Smooth muscle cell (in vitro differentiated cells): ENCODE data around the gene UVSSA. TPM values are rescaled to one million over a fixed set of nuclear protein-coding genes. Genes with fewer than 3 reads are reported as not detected.
A peak's percentile ranks its signal among the peaks of the same experiment; 100 is the strongest.
"Not testable (repeated sequence)": the region's sequence is repeated elsewhere in the genome, so short reads cannot be mapped to it uniquely, and the experiment has no call there.

ENCODE experiments used
- DNase-seq: peaks from one replicate; lab custom pipeline; 2025; ENCODE audit not compliant: unreplicated experiment; lab: John Stamatoyannopoulos, UW
- H2AFZ ChIP-seq: fragments of 200-600 bp; sonication (generic); 2 replicates; pipeline ENCODE4 v1.6.0; 2016; ENCODE audit warnings: antibody characterized with exemption, low read depth, mild to moderate bottlenecking
- H3F3A ChIP-seq: fragments of 200-600 bp; sonication (generic); 2 replicates; pipeline ENCODE4 v1.6.0; 2017; ENCODE audit warnings: antibody characterized with exemption, low read depth
- H3K27ac ChIP-seq: fragments of 200-600 bp; sonication (generic); 2 replicates; pipeline ENCODE4 v1.5.1; 2016; ENCODE audit warnings: low read depth, mild to moderate bottlenecking
- H3K27me3 ChIP-seq: fragments of 200-600 bp; sonication (generic); 2 replicates; pipeline ENCODE4 v1.6.1; 2016; ENCODE audit warnings: low read depth, mild to moderate bottlenecking
- H3K36me3 ChIP-seq: fragments of 200-600 bp; sonication (generic); 2 replicates; pipeline ENCODE4 v1.5.1; 2016; ENCODE audit warnings: low read depth
- H3K4me1 ChIP-seq: fragments of 200-600 bp; sonication (generic); 2 replicates; pipeline ENCODE4 v1.5.1; 2016; ENCODE audit warnings: low read depth
- H3K4me2 ChIP-seq: fragments of 200-600 bp; sonication (generic); 2 replicates; pipeline ENCODE4 v1.6.0; 2016; ENCODE audit warnings: mild to moderate bottlenecking
- H3K4me3 ChIP-seq: fragments of 200-600 bp; sonication (generic); 2 replicates; pipeline ENCODE4 v1.5.1; 2016; ENCODE audit warnings: mild to moderate bottlenecking
- H3K79me2 ChIP-seq: fragments of 200-600 bp; sonication (generic); 2 replicates; pipeline ENCODE4 v1.6.0; 2016; ENCODE audit warnings: low read depth, mild to moderate bottlenecking
- H3K9ac ChIP-seq: fragments of 200-600 bp; sonication (generic); 2 replicates; pipeline ENCODE4 v1.6.0; 2016; ENCODE audit warnings: low read depth
- H3K9me3 ChIP-seq: fragments of 200-600 bp; sonication (generic); replicated peaks from 2 replicates; pipeline ENCODE4 v1.5.1; 2016; ENCODE audit warnings: low read depth
- H4K20me1 ChIP-seq: fragments of 200-600 bp; sonication (generic); 2 replicates; pipeline ENCODE4 v1.6.0; 2016; ENCODE audit warnings: low read depth
- WGBS: methylation state at CpG from one replicate; pipeline ENCODE4 v1.1.7; 2016; ENCODE audit warnings: low lambda C conversion rate; 5-methylcytosine and 5-hydroxymethylcytosine counted together
- polyA plus RNA-seq: library from polyadenylated mRNA; unstranded; fragments of >200 nt; fragmentation: Nextera tagmentation; extraction: Ambion mirVana; gene quantifications from 2 replicates; pipeline ENCODE4 v1.2.1, GENCODE V29; 2016
- total RNA-seq: library from RNA; depleted of rRNA; stranded (reverse); fragments of >200 nt; gene quantifications from 2 replicates; pipeline ENCODE4 v1.2.3, GENCODE V29; 2014
- TF ChIP-seq, protein P1 (sequence below): fragments of 200-600 bp; sonication (generic); IDR thresholded peaks from 2 replicates; pipeline ENCODE4 v1.5.1; 2017; ENCODE audit warnings: borderline replicate concordance, mild to moderate bottlenecking, antibody characterized with exemption; ENCODE audit not compliant: insufficient read depth, poor library complexity, severe bottlenecking

The UVSSA gene
- total and polyA plus RNA-seq, 2 experiments from 2014 or later, result 9.0 to 13.0 TPM

- Histone ChIP-seq H3K4me1 (no peaks in the 10 kb centered on the region), H2AFZ (no peak overlapping the region), H3K27me3 (no peaks in the 10 kb centered on the region), H3K27ac (peak overlapping the region; percentile 62), H3K9me3 (no peaks in the 10 kb centered on the region), H3K4me3 (no peak overlapping the region), H3K9ac (peak overlapping the region; percentile 9), H4K20me1 (peaks cover 61% of the 10 kb centered on the region), H3K4me2 (no peak overlapping the region), H3K36me3 (no peaks in the 10 kb centered on the region), H3F3A (peaks cover 9% of the 10 kb centered on the region), H3K79me2 (no peaks in the 10 kb centered on the region)
- TF ChIP-seq, protein P1, sequence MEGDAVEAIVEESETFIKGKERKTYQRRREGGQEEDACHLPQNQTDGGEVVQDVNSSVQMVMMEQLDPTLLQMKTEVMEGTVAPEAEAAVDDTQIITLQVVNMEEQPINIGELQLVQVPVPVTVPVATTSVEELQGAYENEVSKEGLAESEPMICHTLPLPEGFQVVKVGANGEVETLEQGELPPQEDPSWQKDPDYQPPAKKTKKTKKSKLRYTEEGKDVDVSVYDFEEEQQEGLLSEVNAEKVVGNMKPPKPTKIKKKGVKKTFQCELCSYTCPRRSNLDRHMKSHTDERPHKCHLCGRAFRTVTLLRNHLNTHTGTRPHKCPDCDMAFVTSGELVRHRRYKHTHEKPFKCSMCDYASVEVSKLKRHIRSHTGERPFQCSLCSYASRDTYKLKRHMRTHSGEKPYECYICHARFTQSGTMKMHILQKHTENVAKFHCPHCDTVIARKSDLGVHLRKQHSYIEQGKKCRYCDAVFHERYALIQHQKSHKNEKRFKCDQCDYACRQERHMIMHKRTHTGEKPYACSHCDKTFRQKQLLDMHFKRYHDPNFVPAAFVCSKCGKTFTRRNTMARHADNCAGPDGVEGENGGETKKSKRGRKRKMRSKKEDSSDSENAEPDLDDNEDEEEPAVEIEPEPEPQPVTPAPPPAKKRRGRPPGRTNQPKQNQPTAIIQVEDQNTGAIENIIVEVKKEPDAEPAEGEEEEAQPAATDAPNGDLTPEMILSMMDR, result no peak
- no peak for DNase-seq
- 97% methylated on average over 8 of the region's 8 CpGs for WGBS
Measured at GRCh38 chr4:1323280-1323634, 23.8 kb upstream of the UVSSA start.

DNA sequence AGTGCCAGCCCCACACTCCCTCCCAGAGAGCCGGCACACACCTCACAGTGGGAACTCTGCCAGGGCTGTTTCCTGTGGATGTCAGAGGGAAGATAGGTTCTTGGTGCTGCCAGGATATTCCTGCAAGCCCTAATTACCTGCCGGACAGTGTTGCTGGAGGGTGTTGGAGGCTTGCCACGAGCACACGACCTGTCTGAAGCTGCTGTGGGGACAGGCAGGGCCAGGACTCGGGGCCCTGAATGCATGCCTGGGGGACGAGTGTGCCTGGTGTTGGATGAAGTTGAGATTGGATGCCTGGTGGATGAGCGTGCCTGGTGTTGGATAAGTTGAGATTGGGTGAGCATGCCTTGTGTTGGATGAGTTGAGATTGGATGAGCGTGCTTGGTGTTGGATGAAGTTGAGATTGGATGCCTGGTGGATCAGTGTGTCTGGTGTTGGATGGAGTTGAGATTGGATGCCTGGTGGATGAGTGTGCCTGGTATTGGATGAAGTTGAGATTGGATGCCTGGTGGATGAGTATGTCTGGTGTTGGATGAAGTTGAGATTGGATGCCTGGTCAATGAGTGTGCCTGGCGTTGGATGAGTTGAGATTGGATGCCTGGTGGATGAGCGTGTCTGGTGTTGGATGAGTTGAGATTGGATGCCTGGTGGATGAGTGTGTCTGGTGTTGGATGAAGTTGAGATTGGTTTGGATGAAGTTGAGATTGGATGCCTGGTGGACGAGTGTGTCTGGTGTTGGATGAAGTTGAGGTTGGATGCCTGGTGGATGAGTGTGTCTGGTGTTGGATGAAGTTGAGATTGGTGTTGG, 23.2 kb upstream of the UVSSA start:
- Histone ChIP-seq H3K27me3 (no peaks in the 10 kb centered on the region), H3K4me1 (no peaks in the 10 kb centered on the region), H3K79me2 (no peaks in the 10 kb centered on the region), H3K4me3 (no peak overlapping the region), H3F3A (peaks cover 9% of the 10 kb centered on the region), H3K36me3 (no peaks in the 10 kb centered on the region), H3K27ac (peak overlapping the region; percentile 62), H3K4me2 (no peak overlapping the region), H2AFZ (no peak overlapping the region), H4K20me1 (peaks cover 61% of the 10 kb centered on the region), H3K9me3 (no peaks in the 10 kb centered on the region), H3K9ac (peak overlapping the region; percentile 9)
- DNase-seq, result no peak
- TF ChIP-seq, protein P1, result no peak
- WGBS, result 90% methylated on average over 11 of the region's 11 CpGs

- H3K27me3 ChIP-seq, H3K4me2 ChIP-seq, H3K79me2 ChIP-seq, H2AFZ ChIP-seq, H3K9ac ChIP-seq, H3F3A ChIP-seq, DNase-seq, H3K4me3 ChIP-seq, H3K9me3 ChIP-seq, H3K36me3 ChIP-seq, H3K4me1 ChIP-seq: not testable (repeated sequence)
- Histone ChIP-seq H4K20me1 (peaks cover 67% of the 10 kb centered on the region), H3K27ac (peak overlapping the region; percentile 62)
- WGBS, result 97% methylated on average over 20 of the region's 20 CpGs
Measured at GRCh38 chr4:1324443-1325175, 22.4 kb upstream of the UVSSA start.

- Histone ChIP-seq H2AFZ (no peak overlapping the region), H3K27me3 (no peaks in the 10 kb centered on the region), H4K20me1 (peaks cover 72% of the 10 kb centered on the region), H3K4me2 (no peak overlapping the region), H3K79me2 (no peaks in the 10 kb centered on the region), H3K9me3 (no peaks in the 10 kb centered on the region), H3K4me3 (no peak overlapping the region), H3K36me3 (no peaks in the 10 kb centered on the region), H3K27ac (peak overlapping the region; percentile 62), H3F3A (peaks cover 9% of the 10 kb centered on the region), H3K4me1 (no peaks in the 10 kb centered on the region), H3K9ac (no peak overlapping the region)
- TF ChIP-seq, protein P1, result no peak
- DNase-seq, result no peak
- WGBS, result 97% methylated on average over 11 of the region's 11 CpGs
Measured at GRCh38 chr4:1325176-1325480, 21.9 kb upstream of the UVSSA start.
